ENCODE measurements around the gene HTRA3. TPM values are rescaled to one million over a fixed set of nuclear protein-coding genes. Genes with fewer than 3 reads are reported as not detected.

The HTRA3 gene
- total RNA-seq, 2 donors from 2014 or later, result not detected

- no peaks in the 10 kb centered on the region for H3K36me3 Mint-ChIP-seq
- H3K27ac Mint-ChIP-seq, result no peak overlapping the region
- no peak for DNase-seq (ENCODE audit: low spot score in 2 of 2)
- no peak for ATAC-seq
- H3K9me3 Mint-ChIP-seq, result peaks cover 6 to 7% of the 10 kb centered on the region in 2 donors
Observed at GRCh38 chr4:8291036-8291682, 21.6 kb downstream of the HTRA3 start.

GRCh38 chr4:8291701-8292477, 22.3 kb downstream of the HTRA3 start:
- Mint-ChIP-seq H3K9me3 (peaks cover 6 to 7% of the 10 kb centered on the region in 2 donors), H3K36me3 (no peaks in the 10 kb centered on the region), H3K27ac (peak overlapping the region in 1 of 2 donors; percentile 29)
- DNase-seq (ENCODE audit: low spot score in 2 of 2), result no peak
- ATAC-seq, result no peak

- peaks cover 6 to 7% of the 10 kb centered on the region in 2 donors for H3K9me3 Mint-ChIP-seq
- no peak for DNase-seq (ENCODE audit: low spot score in 2 of 2)
- no peak for ATAC-seq
- no peaks in the 10 kb centered on the region for H3K36me3 Mint-ChIP-seq
- peak overlapping the region in 1 of 2 donors; percentile 36 for H3K27ac Mint-ChIP-seq
Observed at GRCh38 chr4:8292478-8293107, 23.0 kb downstream of the HTRA3 start.

GRCh38 chr4:8293131-8293975, 23.8 kb downstream of the HTRA3 start:
- no peak for DNase-seq (ENCODE audit: low spot score in 2 of 2)
- H3K36me3 Mint-ChIP-seq, result no peaks in the 10 kb centered on the region
- peak overlapping the region in 1 of 2 donors; percentile 36 for H3K27ac Mint-ChIP-seq
- H3K9me3 Mint-ChIP-seq, result peaks cover 6 to 7% of the 10 kb centered on the region in 2 donors
- no peak for ATAC-seq

GRCh38 chr4:8294036-8294435, 24.5 kb downstream of the HTRA3 start:
- ATAC-seq (no peak), DNase-seq (ENCODE audit: low spot score in 2 of 2) (no peak)
- no peaks in the 10 kb centered on the region for H3K36me3 Mint-ChIP-seq
- H3K27ac Mint-ChIP-seq, result no peak overlapping the region
- peaks cover 6 to 7% of the 10 kb centered on the region in 2 donors for H3K9me3 Mint-ChIP-seq

GRCh38 chr4:8294775-8295174, 25.2 kb downstream of the HTRA3 start:
- Mint-ChIP-seq H3K27ac (peak overlapping the region in 1 of 2 donors; percentile 34), H3K36me3 (no peaks in the 10 kb centered on the region), H3K9me3 (peaks cover 6 to 7% of the 10 kb centered on the region in 2 donors)
- DNase-seq (ENCODE audit: low spot score in 2 of 2) (no peak), ATAC-seq (no peak)

- Mint-ChIP-seq H3K9me3 (peaks cover 6 to 7% of the 10 kb centered on the region in 2 donors), H3K36me3 (no peaks in the 10 kb centered on the region), H3K27ac (peak overlapping the region; percentile 4 to 57)
- ATAC-seq, result no peak
- no peak for DNase-seq (ENCODE audit: low spot score in 2 of 2)
Observed at GRCh38 chr4:8295471-8295870, 25.9 kb downstream of the HTRA3 start.

GRCh38 chr4:8296491-8296890, 26.9 kb downstream of the HTRA3 start:
- Mint-ChIP-seq H3K9me3 (peaks cover 13% of the 10 kb centered on the region in 2 donors), H3K27ac (no peak overlapping the region), H3K36me3 (no peaks in the 10 kb centered on the region)
- ATAC-seq (no peak), DNase-seq (ENCODE audit: low spot score in 2 of 2) (no peak)

GRCh38 chr4:8297141-8297601, 27.6 kb downstream of the HTRA3 start:
- H3K27ac Mint-ChIP-seq, result no peak overlapping the region
- H3K36me3 Mint-ChIP-seq, result no peaks in the 10 kb centered on the region
- ATAC-seq (no peak), DNase-seq (ENCODE audit: low spot score in 2 of 2) (no peak)
- peaks cover 13 to 16% of the 10 kb centered on the region in 2 donors for H3K9me3 Mint-ChIP-seq

GRCh38 chr4:8297691-8298485, 28.3 kb downstream of the HTRA3 start:
- H3K27ac Mint-ChIP-seq, result no peak overlapping the region
- H3K36me3 Mint-ChIP-seq, result no peaks in the 10 kb centered on the region
- no peak for DNase-seq (ENCODE audit: low spot score in 2 of 2)
- no peak for ATAC-seq
- peaks cover 13 to 16% of the 10 kb centered on the region in 2 donors for H3K9me3 Mint-ChIP-seq

- ATAC-seq (no peak), DNase-seq (ENCODE audit: low spot score in 2 of 2) (no peak)
- no peaks in the 10 kb centered on the region for H3K36me3 Mint-ChIP-seq
- H3K27ac Mint-ChIP-seq, result no peak overlapping the region
- H3K9me3 Mint-ChIP-seq, result peaks cover 7 to 9% of the 10 kb centered on the region in 2 donors
Observed at GRCh38 chr4:8300832-8301231, 31.3 kb downstream of the HTRA3 start.

- Mint-ChIP-seq H3K36me3 (no peaks in the 10 kb centered on the region), H3K9me3 (peaks cover 7 to 9% of the 10 kb centered on the region in 2 donors), H3K27ac (no peak overlapping the region)
- no peak for DNase-seq (ENCODE audit: low spot score in 2 of 2)
- no peak for ATAC-seq
Observed at GRCh38 chr4:8301851-8302730, 32.5 kb downstream of the HTRA3 start.

GRCh38 chr4:8303081-8303480, 33.5 kb downstream of the HTRA3 start:
- ATAC-seq (no peak), DNase-seq (ENCODE audit: low spot score in 2 of 2) (peak in 1 of 2 donors; percentile 13)
- H3K27ac Mint-ChIP-seq, result no peak overlapping the region
- H3K36me3 Mint-ChIP-seq, result no peaks in the 10 kb centered on the region
- peaks cover 7 to 9% of the 10 kb centered on the region in 2 donors for H3K9me3 Mint-ChIP-seq

GRCh38 chr4:8303485-8304281, 34.1 kb downstream of the HTRA3 start:
- Mint-ChIP-seq H3K9me3 (peaks cover 7 to 9% of the 10 kb centered on the region in 2 donors), H3K27ac (peak overlapping the region in 1 of 2 donors; percentile 70), H3K36me3 (no peaks in the 10 kb centered on the region)
- DNase-seq (ENCODE audit: low spot score in 2 of 2) (peak in 1 of 2 donors; percentile 14), ATAC-seq (no peak)
